Activated T-helper 17 cell treated with anti-CD3 and anti-CD28 coated beads, Interleukin-2, amount 50 U/mL, for 72 hours (primary cell): ENCODE results near the gene TFAP2B. TPM values are rescaled to one million over a fixed set of nuclear protein-coding genes. Genes with fewer than 3 reads are reported as not detected.

Source experiments
- ATAC-seq: fragments of 150-1000 bp; cut with Tn5 transposase; replicated peaks from 2 replicates; pipeline ENCODE4 v1.10.0; 2021; ENCODE audit warnings: mild to moderate bottlenecking, moderate library complexity
- H3K27ac Mint-ChIP-seq: one replicate; pipeline ENCODE4 v1.8.0; 2022; ENCODE audit warnings: mixed read lengths
- H3K27me3 Mint-ChIP-seq: one replicate; pipeline ENCODE4 v1.8.0; 2022; ENCODE audit warnings: mixed read lengths
- H3K36me3 Mint-ChIP-seq: one replicate; pipeline ENCODE4 v1.8.0; 2022; ENCODE audit warnings: low read depth, mild to moderate bottlenecking, mixed read lengths
- H3K4me1 Mint-ChIP-seq: one replicate; pipeline ENCODE4 v1.8.0; 2022; ENCODE audit warnings: mixed read lengths
- H3K4me3 Mint-ChIP-seq: one replicate; pipeline ENCODE4 v1.8.0; 2022; ENCODE audit warnings: mild to moderate bottlenecking, mixed read lengths
- H3K9me3 Mint-ChIP-seq: one replicate; pipeline ENCODE4 v1.8.0; 2022; ENCODE audit warnings: mixed read lengths
- total RNA-seq, 2 donors: library from RNA; stranded (reverse); gene quantifications; one replicate each; pipeline ENCODE4 v1.2.3, GENCODE V29; 2022

The TFAP2B gene
- total RNA-seq, 2 donors from 2014 or later: not detected

- no peaks in the 10 kb centered on the region for H3K4me1 Mint-ChIP-seq
- ATAC-seq: no peak
- no peak overlapping the region for H3K4me3 Mint-ChIP-seq
- no peak overlapping the region for H3K27ac Mint-ChIP-seq
- peaks cover 54% of the 10 kb centered on the region for H3K27me3 Mint-ChIP-seq
- peaks cover 5% of the 10 kb centered on the region for H3K9me3 Mint-ChIP-seq
- peaks cover 9% of the 10 kb centered on the region for H3K36me3 Mint-ChIP-seq
Measured at GRCh38 chr6:50849796-50850180, 31.1 kb downstream of the TFAP2B start.

- no peak overlapping the region for H3K4me3 Mint-ChIP-seq
- no peaks in the 10 kb centered on the region for H3K4me1 Mint-ChIP-seq
- H3K27me3 Mint-ChIP-seq: peaks cover 48% of the 10 kb centered on the region
- H3K36me3 Mint-ChIP-seq: peaks cover 9% of the 10 kb centered on the region
- no peak for ATAC-seq
- H3K27ac Mint-ChIP-seq: no peak overlapping the region
- peaks cover 5% of the 10 kb centered on the region for H3K9me3 Mint-ChIP-seq
Measured at GRCh38 chr6:50850223-50851048, 31.8 kb downstream of the TFAP2B start.

GRCh38 chr6:50851049-50851845, 32.6 kb downstream of the TFAP2B start:
- no peak for ATAC-seq
- H3K27ac Mint-ChIP-seq: no peak overlapping the region
- H3K9me3 Mint-ChIP-seq: peaks cover 5% of the 10 kb centered on the region
- peaks cover 7% of the 10 kb centered on the region for H3K36me3 Mint-ChIP-seq
- H3K4me3 Mint-ChIP-seq: no peak overlapping the region
- peaks cover 43% of the 10 kb centered on the region for H3K27me3 Mint-ChIP-seq
- H3K4me1 Mint-ChIP-seq: no peaks in the 10 kb centered on the region

GRCh38 chr6:50853939-50854338, 35.3 kb downstream of the TFAP2B start:
- no peak overlapping the region for H3K4me3 Mint-ChIP-seq
- H3K36me3 Mint-ChIP-seq: no peaks in the 10 kb centered on the region
- no peak overlapping the region for H3K27ac Mint-ChIP-seq
- peaks cover 21% of the 10 kb centered on the region for H3K27me3 Mint-ChIP-seq
- H3K4me1 Mint-ChIP-seq: no peaks in the 10 kb centered on the region
- H3K9me3 Mint-ChIP-seq: peaks cover 5% of the 10 kb centered on the region
- ATAC-seq: no peak

- Mint-ChIP-seq H3K4me1 (no peaks in the 10 kb centered on the region), H3K27me3 (no peaks in the 10 kb centered on the region), H3K4me3 (no peak overlapping the region), H3K36me3 (no peaks in the 10 kb centered on the region), H3K27ac (no peak overlapping the region), H3K9me3 (peaks cover 3% of the 10 kb centered on the region)
- no peak for ATAC-seq
Measured at GRCh38 chr6:50861692-50862091, 43.0 kb downstream of the TFAP2B start.

GRCh38 chr6:50862176-50862575, 43.5 kb downstream of the TFAP2B start:
- Mint-ChIP-seq H3K4me1 (no peaks in the 10 kb centered on the region), H3K27me3 (no peaks in the 10 kb centered on the region), H3K27ac (no peak overlapping the region), H3K36me3 (no peaks in the 10 kb centered on the region), H3K4me3 (no peak overlapping the region), H3K9me3 (peaks cover 3% of the 10 kb centered on the region)
- no peak for ATAC-seq

GRCh38 chr6:50864601-50865000, 45.9 kb downstream of the TFAP2B start:
- Mint-ChIP-seq H3K27ac (no peak overlapping the region), H3K27me3 (no peaks in the 10 kb centered on the region), H3K36me3 (no peaks in the 10 kb centered on the region), H3K9me3 (no peaks in the 10 kb centered on the region), H3K4me3 (no peak overlapping the region), H3K4me1 (no peaks in the 10 kb centered on the region)
- no peak for ATAC-seq

GRCh38 chr6:50868466-50868865, 49.8 kb downstream of the TFAP2B start:
- H3K4me1 Mint-ChIP-seq: no peaks in the 10 kb centered on the region
- ATAC-seq: no peak
- H3K27ac Mint-ChIP-seq: no peak overlapping the region
- no peak overlapping the region for H3K4me3 Mint-ChIP-seq
- H3K36me3 Mint-ChIP-seq: no peaks in the 10 kb centered on the region
- peaks cover 3% of the 10 kb centered on the region for H3K9me3 Mint-ChIP-seq
- H3K27me3 Mint-ChIP-seq: no peaks in the 10 kb centered on the region

GRCh38 chr6:50873167-50873566, 54.5 kb downstream of the TFAP2B start:
- ATAC-seq: no peak
- Mint-ChIP-seq H3K4me1 (no peaks in the 10 kb centered on the region), H3K36me3 (no peaks in the 10 kb centered on the region), H3K4me3 (no peak overlapping the region), H3K27ac (no peak overlapping the region), H3K27me3 (no peaks in the 10 kb centered on the region), H3K9me3 (peaks cover 5% of the 10 kb centered on the region)

- Mint-ChIP-seq H3K4me1 (no peaks in the 10 kb centered on the region), H3K9me3 (peaks cover 3% of the 10 kb centered on the region), H3K27me3 (no peaks in the 10 kb centered on the region), H3K27ac (no peak overlapping the region), H3K4me3 (no peak overlapping the region), H3K36me3 (no peaks in the 10 kb centered on the region)
- ATAC-seq: no peak
Measured at GRCh38 chr6:50884364-50884763, 65.7 kb downstream of the TFAP2B start.

GRCh38 chr6:50887112-50887511, 68.4 kb downstream of the TFAP2B start:
- Mint-ChIP-seq H3K4me3 (no peak overlapping the region), H3K4me1 (no peaks in the 10 kb centered on the region), H3K27me3 (no peaks in the 10 kb centered on the region), H3K36me3 (no peaks in the 10 kb centered on the region), H3K27ac (no peak overlapping the region), H3K9me3 (no peaks in the 10 kb centered on the region)
- no peak for ATAC-seq

GRCh38 chr6:50889497-50889896, 70.8 kb downstream of the TFAP2B start:
- Mint-ChIP-seq H3K27ac (no peak overlapping the region), H3K4me3 (no peak overlapping the region), H3K9me3 (no peaks in the 10 kb centered on the region), H3K27me3 (no peaks in the 10 kb centered on the region), H3K4me1 (no peaks in the 10 kb centered on the region), H3K36me3 (no peaks in the 10 kb centered on the region)
- ATAC-seq: no peak

- ATAC-seq: no peak
- no peaks in the 10 kb centered on the region for H3K9me3 Mint-ChIP-seq
- no peaks in the 10 kb centered on the region for H3K36me3 Mint-ChIP-seq
- H3K4me3 Mint-ChIP-seq: no peak overlapping the region
- no peak overlapping the region for H3K27ac Mint-ChIP-seq
- no peaks in the 10 kb centered on the region for H3K27me3 Mint-ChIP-seq
- no peaks in the 10 kb centered on the region for H3K4me1 Mint-ChIP-seq
Measured at GRCh38 chr6:50889935-50890334, 71.3 kb downstream of the TFAP2B start.

- no peak overlapping the region for H3K4me3 Mint-ChIP-seq
- no peak overlapping the region for H3K27ac Mint-ChIP-seq
- no peak for ATAC-seq
- no peaks in the 10 kb centered on the region for H3K36me3 Mint-ChIP-seq
- no peaks in the 10 kb centered on the region for H3K4me1 Mint-ChIP-seq
- peaks cover 3% of the 10 kb centered on the region for H3K9me3 Mint-ChIP-seq
- H3K27me3 Mint-ChIP-seq: no peaks in the 10 kb centered on the region
Measured at GRCh38 chr6:50890579-50890978, 71.9 kb downstream of the TFAP2B start.

- H3K4me1 Mint-ChIP-seq: no peaks in the 10 kb centered on the region
- H3K27ac Mint-ChIP-seq: no peak overlapping the region
- no peak for ATAC-seq
- no peaks in the 10 kb centered on the region for H3K36me3 Mint-ChIP-seq
- no peak overlapping the region for H3K4me3 Mint-ChIP-seq
- H3K27me3 Mint-ChIP-seq: no peaks in the 10 kb centered on the region
- peaks cover 3% of the 10 kb centered on the region for H3K9me3 Mint-ChIP-seq
Measured at GRCh38 chr6:50891290-50891689, 72.6 kb downstream of the TFAP2B start.
